KMS-11 (cell line): Measurements from ENCODE around the gene OR6C65.
"Not testable (repeated sequence)": the region's sequence is repeated elsewhere in the genome, so short reads cannot be mapped to it uniquely, and the experiment has no call there.

Experiments
- H2AFZ ChIP-seq: fragments of 200-600 bp; sonication (generic); 2 replicates; pipeline ENCODE4 v1.6.1; 2016; ENCODE audit warnings: antibody characterized with exemption, mixed run types, low read depth
- H3K27ac ChIP-seq: fragments of 200-600 bp; sonication (generic); 2 replicates; pipeline ENCODE4 v1.6.1; 2016; ENCODE audit warnings: mild to moderate bottlenecking, mixed run types
- H3K27me3 ChIP-seq: fragments of 200-600 bp; sonication (generic); 2 replicates; pipeline ENCODE4 v1.6.1; 2017; ENCODE audit warnings: mild to moderate bottlenecking, low read depth, mixed run types, moderate library complexity; ENCODE audit not compliant: insufficient read depth
- H3K36me3 ChIP-seq: fragments of 200-600 bp; sonication (generic); 2 replicates; pipeline ENCODE4 v1.6.1; 2017; ENCODE audit warnings: mild to moderate bottlenecking, mixed run types; ENCODE audit not compliant: insufficient read depth
- H3K4me1 ChIP-seq: fragments of 200-600 bp; sonication (generic); 2 replicates; pipeline ENCODE4 v1.6.1; 2016; ENCODE audit warnings: mild to moderate bottlenecking, low read depth, mixed run types; ENCODE audit not compliant: poor library complexity, severe bottlenecking
- H3K4me2 ChIP-seq: fragments of 200-600 bp; sonication (generic); 2 replicates; pipeline ENCODE4 v1.7.0; 2016; ENCODE audit warnings: mild to moderate bottlenecking, mixed run types
- H3K4me3 ChIP-seq: fragments of 200-600 bp; sonication (generic); IDR thresholded peaks from 2 replicates; pipeline ENCODE4 v1.6.1; 2017; ENCODE audit warnings: low read depth, low read length, mixed read lengths; ENCODE audit not compliant: insufficient read depth
- H3K79me2 ChIP-seq: fragments of 200-600 bp; sonication (generic); 2 replicates; pipeline ENCODE4 v1.6.1; 2016; ENCODE audit warnings: low read depth, mixed run types; ENCODE audit not compliant: insufficient read depth
- H3K9ac ChIP-seq: fragments of 200-600 bp; sonication (generic); 2 replicates; pipeline ENCODE4 v1.6.1; 2016; ENCODE audit warnings: mild to moderate bottlenecking, mixed run types
- H4K20me1 ChIP-seq: fragments of 200-600 bp; sonication (generic); 2 replicates; pipeline ENCODE4 v1.6.1; 2016; ENCODE audit warnings: mild to moderate bottlenecking, mixed run types; ENCODE audit not compliant: insufficient read depth
- TF ChIP-seq, protein P1 (sequence below): fragments of 200-600 bp; sonication (generic); conservative IDR thresholded peaks from 2 replicates; pipeline ENCODE4 v1.6.1; 2017; ENCODE audit warnings: low read depth, mild to moderate bottlenecking, antibody characterized with exemption, low read length, moderate library complexity, mixed read lengths

OR6C65 gene

DNA sequence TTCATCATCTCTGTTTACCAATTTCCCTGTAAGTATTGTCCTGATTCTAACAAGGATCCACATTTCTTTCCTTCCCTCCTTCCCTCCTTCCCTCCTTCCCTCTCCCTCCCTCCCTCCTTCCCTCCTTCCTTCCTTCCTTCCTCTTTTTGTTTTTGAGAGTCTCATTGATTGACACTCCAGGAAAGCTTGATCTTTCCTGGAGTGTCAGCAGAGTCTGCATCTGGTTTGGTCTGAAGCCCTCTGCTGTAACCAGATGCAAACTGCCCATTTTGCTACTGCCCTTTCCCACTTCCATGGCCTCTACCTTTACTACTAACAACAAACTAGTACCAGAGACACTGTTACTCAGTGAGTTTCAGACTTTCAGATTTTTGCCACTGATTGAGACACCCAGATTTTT lies 14.4 kb upstream of the OR6C65 start:
- Histone ChIP-seq H3K4me2 (no peak overlapping the region), H3K4me1 (no peaks in the 10 kb centered on the region), H3K9ac (no peak overlapping the region), H2AFZ (no peak overlapping the region), H3K36me3 (no peaks in the 10 kb centered on the region), H3K4me3 (no peak overlapping the region), H3K27me3 (no peaks in the 10 kb centered on the region), H4K20me1 (no peaks in the 10 kb centered on the region), H3K79me2 (no peaks in the 10 kb centered on the region), H3K27ac (no peak overlapping the region)
- TF ChIP-seq, protein P1, sequence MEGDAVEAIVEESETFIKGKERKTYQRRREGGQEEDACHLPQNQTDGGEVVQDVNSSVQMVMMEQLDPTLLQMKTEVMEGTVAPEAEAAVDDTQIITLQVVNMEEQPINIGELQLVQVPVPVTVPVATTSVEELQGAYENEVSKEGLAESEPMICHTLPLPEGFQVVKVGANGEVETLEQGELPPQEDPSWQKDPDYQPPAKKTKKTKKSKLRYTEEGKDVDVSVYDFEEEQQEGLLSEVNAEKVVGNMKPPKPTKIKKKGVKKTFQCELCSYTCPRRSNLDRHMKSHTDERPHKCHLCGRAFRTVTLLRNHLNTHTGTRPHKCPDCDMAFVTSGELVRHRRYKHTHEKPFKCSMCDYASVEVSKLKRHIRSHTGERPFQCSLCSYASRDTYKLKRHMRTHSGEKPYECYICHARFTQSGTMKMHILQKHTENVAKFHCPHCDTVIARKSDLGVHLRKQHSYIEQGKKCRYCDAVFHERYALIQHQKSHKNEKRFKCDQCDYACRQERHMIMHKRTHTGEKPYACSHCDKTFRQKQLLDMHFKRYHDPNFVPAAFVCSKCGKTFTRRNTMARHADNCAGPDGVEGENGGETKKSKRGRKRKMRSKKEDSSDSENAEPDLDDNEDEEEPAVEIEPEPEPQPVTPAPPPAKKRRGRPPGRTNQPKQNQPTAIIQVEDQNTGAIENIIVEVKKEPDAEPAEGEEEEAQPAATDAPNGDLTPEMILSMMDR, result no peak

DNA sequence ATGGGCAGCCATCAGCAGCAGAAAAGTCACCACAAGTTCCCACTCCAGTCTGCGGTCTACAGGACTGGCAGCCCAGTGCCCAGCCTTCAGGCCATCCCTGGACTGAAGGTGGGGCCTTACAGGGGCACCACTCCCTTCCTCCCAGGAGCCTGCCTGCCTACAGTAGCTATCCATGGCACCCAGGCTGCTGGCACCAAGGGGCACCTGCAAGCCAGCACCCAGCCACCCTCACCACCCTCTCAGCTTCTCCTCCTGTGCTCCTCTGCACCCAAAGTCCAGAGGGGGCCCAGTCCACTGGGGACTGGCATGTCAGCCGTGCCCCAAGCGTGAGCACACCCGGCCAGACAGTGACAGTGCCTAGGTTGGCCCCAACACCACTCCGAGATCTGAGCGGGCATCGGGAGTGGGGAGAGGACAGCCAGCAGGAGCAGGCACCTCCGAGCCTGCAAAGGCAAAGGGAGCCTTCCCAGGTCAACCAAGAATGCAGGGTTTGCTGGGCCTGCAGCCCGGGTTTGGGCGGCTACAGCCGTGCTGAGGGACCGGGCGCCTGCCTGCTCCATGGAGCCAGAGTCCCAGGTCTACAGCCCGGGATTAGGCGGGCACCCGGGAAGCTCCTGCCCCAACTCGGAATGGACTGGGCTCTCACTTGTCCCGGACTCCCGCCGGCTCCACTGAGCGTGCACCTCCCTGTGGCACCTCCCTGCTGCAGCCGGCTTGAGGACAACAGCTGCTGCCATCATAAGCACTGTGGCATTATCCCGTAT lies 8.1 kb upstream of the OR6C65 start:
- H3K79me2 ChIP-seq, result no peaks in the 10 kb centered on the region
- no peak overlapping the region for H3K4me3 ChIP-seq
- H3K9ac ChIP-seq, result no peak overlapping the region
- H4K20me1 ChIP-seq, result no peaks in the 10 kb centered on the region
- H3K4me1 ChIP-seq, result no peaks in the 10 kb centered on the region
- no peak overlapping the region for H3K27ac ChIP-seq
- TF ChIP-seq, protein P1, result no peak
- H3K27me3 ChIP-seq, result no peaks in the 10 kb centered on the region
- H3K36me3 ChIP-seq, result no peaks in the 10 kb centered on the region
- no peak overlapping the region for H2AFZ ChIP-seq
- H3K4me2 ChIP-seq, result no peak overlapping the region

DNA sequence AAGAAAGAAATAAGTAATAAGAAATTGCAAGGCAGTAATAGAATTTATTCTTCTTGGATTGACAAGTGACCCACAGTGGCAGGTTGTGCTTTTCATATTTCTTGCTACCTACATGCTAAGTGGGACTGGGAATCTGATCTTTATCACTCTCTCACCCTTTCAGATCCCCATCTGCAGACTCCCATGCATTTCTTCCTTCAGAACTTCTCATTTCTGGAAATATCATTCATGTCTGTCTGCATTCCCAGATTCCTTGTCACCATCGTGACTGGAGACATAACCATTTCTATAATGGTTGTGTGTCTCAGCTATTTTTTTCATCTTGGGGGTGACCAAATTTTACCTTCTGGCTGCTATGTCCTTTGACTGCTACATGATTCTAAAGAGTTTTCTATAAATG lies 4.0 kb upstream of the OR6C65 start:
- Histone ChIP-seq H4K20me1 (no peaks in the 10 kb centered on the region), H3K9ac (no peak overlapping the region), H3K4me1 (no peaks in the 10 kb centered on the region), H3K36me3 (no peaks in the 10 kb centered on the region), H2AFZ (no peak overlapping the region), H3K4me2 (no peak overlapping the region), H3K27me3 (no peaks in the 10 kb centered on the region), H3K79me2 (no peaks in the 10 kb centered on the region), H3K27ac (no peak overlapping the region), H3K4me3 (no peak overlapping the region)
- TF ChIP-seq, protein P1, result no peak

DNA sequence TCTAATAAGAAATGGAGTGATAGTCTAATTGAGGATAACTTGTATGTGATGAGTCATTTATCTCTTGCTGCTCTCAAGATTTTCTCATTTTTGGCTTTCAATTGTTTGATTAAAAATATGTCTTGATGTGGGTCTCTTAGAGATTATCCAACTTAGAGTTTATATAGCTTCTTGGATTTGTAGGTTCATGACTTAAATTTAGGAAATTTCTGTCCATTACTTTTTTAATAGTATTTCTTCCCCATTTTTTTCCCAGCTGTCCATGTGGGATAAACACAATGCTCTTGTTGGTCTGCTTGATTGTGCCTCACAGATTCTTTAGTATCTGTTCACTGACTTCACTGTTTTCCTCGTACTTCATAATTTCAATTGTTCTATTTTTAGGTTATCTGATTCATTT lies 7.5 kb downstream of the OR6C65 start:
- Histone ChIP-seq H3K36me3 (no peaks in the 10 kb centered on the region), H3K9ac (no peak overlapping the region), H3K27me3 (no peaks in the 10 kb centered on the region), H4K20me1 (no peaks in the 10 kb centered on the region), H3K4me2 (no peak overlapping the region), H3K4me3 (no peak overlapping the region), H3K79me2 (no peaks in the 10 kb centered on the region), H3K27ac (no peak overlapping the region), H2AFZ (no peak overlapping the region), H3K4me1 (no peaks in the 10 kb centered on the region)
- TF ChIP-seq, protein P1, result no peak

DNA sequence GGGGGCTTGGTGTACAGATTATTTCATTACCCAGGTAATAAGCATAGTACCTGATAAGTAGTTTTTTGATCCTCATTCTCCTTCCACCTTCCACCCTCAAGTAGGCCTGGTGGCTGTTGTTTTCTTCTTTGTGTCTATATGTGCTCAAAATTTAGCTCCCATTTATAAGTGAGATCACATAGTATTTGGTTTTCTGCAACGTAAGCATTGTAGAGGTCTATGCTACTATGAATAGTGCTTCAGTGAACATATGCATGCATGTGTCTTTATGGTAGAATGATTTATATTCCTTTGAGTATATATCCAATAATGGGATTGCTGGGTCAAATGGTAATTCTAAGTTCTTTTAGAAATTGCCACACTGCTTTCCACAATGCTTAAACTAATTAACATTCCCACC lies 8.8 kb downstream of the OR6C65 start:
- H3K27ac ChIP-seq, H3K27me3 ChIP-seq, H3K79me2 ChIP-seq, H3K4me1 ChIP-seq, H3K9ac ChIP-seq, H4K20me1 ChIP-seq, H3K4me2 ChIP-seq, H3K4me3 ChIP-seq, H2AFZ ChIP-seq, H3K36me3 ChIP-seq: not testable (repeated sequence)

DNA sequence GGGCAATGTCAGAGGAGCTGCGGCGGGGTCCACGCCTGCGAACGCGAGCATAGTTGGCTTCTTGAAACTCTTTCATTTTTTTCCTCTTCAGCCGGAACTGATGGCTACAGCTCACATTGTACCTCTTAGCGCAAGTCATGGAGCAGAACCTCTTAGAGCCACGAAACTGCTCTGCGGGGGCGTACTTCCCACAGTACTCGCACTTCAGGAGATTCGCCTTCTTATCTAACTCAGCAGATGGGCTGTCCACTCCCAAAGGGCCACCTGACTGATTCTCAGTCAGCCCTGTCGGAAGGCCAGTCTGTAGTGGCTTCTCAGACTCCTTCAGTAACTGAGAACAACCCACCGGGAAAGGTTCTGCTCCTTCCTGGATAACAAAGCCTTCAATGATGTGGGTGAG lies 11.8 kb downstream of the OR6C65 start:
- H3K4me3 ChIP-seq, H3K9ac ChIP-seq, H3K36me3 ChIP-seq, H3K4me1 ChIP-seq, H2AFZ ChIP-seq, H3K4me2 ChIP-seq, H3K27ac ChIP-seq, H3K27me3 ChIP-seq, H4K20me1 ChIP-seq, H3K79me2 ChIP-seq: not testable (repeated sequence)
